ENCODE measurements around the gene ANK3.

DNA sequence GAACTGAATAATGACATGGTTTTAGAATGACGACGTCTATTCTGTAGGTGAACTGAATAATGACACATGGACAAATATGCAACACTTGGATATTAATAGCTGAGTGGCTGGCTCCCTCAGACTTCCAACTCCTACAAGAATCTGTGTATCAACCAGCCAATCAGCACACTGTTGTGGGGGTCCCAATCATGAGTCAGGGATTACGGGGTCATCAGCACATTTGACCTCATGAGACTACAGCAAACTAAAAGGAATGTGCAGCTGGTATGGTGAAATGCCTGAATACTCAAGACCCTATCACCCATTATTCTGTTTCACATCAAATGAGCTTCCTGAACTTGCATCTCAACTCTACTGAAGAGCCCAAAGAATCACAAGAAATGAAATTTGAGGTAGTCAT, 192.5 kb downstream of the ANK3 start:
- TF ChIP-seq, protein P1, sequence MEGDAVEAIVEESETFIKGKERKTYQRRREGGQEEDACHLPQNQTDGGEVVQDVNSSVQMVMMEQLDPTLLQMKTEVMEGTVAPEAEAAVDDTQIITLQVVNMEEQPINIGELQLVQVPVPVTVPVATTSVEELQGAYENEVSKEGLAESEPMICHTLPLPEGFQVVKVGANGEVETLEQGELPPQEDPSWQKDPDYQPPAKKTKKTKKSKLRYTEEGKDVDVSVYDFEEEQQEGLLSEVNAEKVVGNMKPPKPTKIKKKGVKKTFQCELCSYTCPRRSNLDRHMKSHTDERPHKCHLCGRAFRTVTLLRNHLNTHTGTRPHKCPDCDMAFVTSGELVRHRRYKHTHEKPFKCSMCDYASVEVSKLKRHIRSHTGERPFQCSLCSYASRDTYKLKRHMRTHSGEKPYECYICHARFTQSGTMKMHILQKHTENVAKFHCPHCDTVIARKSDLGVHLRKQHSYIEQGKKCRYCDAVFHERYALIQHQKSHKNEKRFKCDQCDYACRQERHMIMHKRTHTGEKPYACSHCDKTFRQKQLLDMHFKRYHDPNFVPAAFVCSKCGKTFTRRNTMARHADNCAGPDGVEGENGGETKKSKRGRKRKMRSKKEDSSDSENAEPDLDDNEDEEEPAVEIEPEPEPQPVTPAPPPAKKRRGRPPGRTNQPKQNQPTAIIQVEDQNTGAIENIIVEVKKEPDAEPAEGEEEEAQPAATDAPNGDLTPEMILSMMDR (conservative IDR thresholded peaks at IDR 0.05): no peak
- TF ChIP-seq EZH2 (IDR thresholded peaks at IDR 0.05; ENCODE audit: low read depth): no peak
